Right atrium auricular region (tissue), 2 donors: ENCODE data around the gene NPHS2. TPM values are rescaled to one million over a fixed set of nuclear protein-coding genes. Genes with fewer than 3 reads are reported as not detected.
"Not testable (repeated sequence)": the region's sequence is repeated elsewhere in the genome, so short reads cannot be mapped to it uniquely, and the experiment has no call there.

Experiments
- DNase-seq: peaks from one replicate; pipeline ENCODE4 v3.0.0-alpha.2; 2019; ENCODE audit warnings: low spot score
- H3K27ac ChIP-seq, 2 donors: fragments of 200-600 bp; sonication (generic); 1 replicate in 1 of 2; 2 replicates in 1 of 2; pipeline ENCODE4 v1.5.1; 2016 to 2019
- H3K27me3 ChIP-seq, 2 donors: fragments of 200-600 bp; sonication (generic); one replicate each; pipeline versions ENCODE4 v1.5.1 to v1.6.0; 2017 to 2019
- H3K36me3 ChIP-seq: fragments of 200-600 bp; sonication (generic); one replicate; pipeline ENCODE4 v1.5.1; 2016
- H3K4me1 ChIP-seq, 2 donors: fragments of 200-600 bp; sonication (generic); one replicate each; pipeline versions ENCODE4 v1.5.1 to v1.6.0; 2017 to 2019
- H3K4me3 ChIP-seq, 2 donors: fragments of 200-600 bp; sonication (generic); 1 replicate in 1 of 2; 2 replicates in 1 of 2; pipeline ENCODE4 v1.5.1; 2017 to 2019; ENCODE audit warnings: mild to moderate bottlenecking in 1 of 2, moderate library complexity in 1 of 2
- H3K9me3 ChIP-seq, 2 donors: fragments of 200-600 bp; sonication (generic); one replicate each; pipeline ENCODE4 v1.5.1; 2019
- total RNA-seq, 2 donors: library from RNA; depleted of rRNA; stranded (reverse); fragments of >200 nt; gene quantifications; one replicate each; pipeline ENCODE4 v1.1.0, GENCODE V29; 2016
- TF ChIP-seq, protein P1 (sequence below), 2 donors: fragments of 200-600 bp; sonication (generic); IDR thresholded peaks; one replicate each; pipeline ENCODE4 v1.5.1; 2019; ENCODE audit warnings: antibody characterized with exemption in 2 of 2

Gene NPHS2
- total RNA-seq, 2 donors from 2014 or later, result not detected

DNA sequence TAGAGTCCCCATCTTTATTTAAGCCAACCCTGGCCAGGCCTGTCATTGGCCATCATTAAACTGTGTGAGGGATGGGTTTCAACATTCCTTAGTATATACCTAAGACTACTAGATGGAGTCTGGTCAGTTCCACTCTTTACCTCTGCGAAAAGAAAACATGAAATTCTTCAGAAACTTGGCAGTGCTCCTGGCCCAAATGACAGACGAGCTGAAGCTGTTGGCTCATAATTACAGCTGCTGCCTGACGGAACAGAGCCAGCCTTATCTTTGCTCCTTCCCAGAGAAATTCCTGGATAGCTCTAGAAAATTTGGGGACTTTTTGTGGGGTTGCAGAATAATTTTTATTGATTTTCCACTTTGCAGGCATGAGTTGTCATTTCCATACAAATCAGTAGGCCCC lies 30.4 kb downstream of the NPHS2 start:
- Histone ChIP-seq H3K36me3 (no peaks in the 10 kb centered on the region), H3K9me3 (no peaks in the 10 kb centered on the region), H3K4me3 (no peak overlapping the region), H3K27ac (no peak overlapping the region), H3K4me1 (no peaks in the 10 kb centered on the region), H3K27me3 (no peaks in the 10 kb centered on the region)
- TF ChIP-seq, protein P1, sequence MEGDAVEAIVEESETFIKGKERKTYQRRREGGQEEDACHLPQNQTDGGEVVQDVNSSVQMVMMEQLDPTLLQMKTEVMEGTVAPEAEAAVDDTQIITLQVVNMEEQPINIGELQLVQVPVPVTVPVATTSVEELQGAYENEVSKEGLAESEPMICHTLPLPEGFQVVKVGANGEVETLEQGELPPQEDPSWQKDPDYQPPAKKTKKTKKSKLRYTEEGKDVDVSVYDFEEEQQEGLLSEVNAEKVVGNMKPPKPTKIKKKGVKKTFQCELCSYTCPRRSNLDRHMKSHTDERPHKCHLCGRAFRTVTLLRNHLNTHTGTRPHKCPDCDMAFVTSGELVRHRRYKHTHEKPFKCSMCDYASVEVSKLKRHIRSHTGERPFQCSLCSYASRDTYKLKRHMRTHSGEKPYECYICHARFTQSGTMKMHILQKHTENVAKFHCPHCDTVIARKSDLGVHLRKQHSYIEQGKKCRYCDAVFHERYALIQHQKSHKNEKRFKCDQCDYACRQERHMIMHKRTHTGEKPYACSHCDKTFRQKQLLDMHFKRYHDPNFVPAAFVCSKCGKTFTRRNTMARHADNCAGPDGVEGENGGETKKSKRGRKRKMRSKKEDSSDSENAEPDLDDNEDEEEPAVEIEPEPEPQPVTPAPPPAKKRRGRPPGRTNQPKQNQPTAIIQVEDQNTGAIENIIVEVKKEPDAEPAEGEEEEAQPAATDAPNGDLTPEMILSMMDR (IDR thresholded peaks at IDR 0.05), result no peak
- no peak for DNase-seq

DNA sequence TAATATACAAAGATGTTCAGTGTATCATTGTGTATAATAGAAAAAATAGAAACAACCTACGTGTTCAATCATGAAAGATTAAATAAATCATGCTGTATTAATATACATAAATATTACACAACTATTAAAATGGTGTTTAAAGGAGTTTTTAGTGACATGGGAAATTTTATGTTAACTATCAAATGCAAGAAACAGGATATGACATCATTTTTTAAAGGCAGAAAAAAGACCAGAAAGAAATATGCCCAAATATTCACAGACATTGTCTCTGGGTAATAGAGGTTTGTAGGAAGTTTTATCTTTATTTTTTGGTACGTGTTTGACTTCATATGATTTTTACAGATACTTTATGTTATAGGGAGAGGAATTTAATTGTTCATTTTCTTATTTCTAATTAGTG lies 34.0 kb downstream of the NPHS2 start:
- TF ChIP-seq, protein P1 (IDR thresholded peaks at IDR 0.05), result no peak
- no peaks in the 10 kb centered on the region for H3K36me3 ChIP-seq
- H3K4me3 ChIP-seq, result no peak overlapping the region
- no peaks in the 10 kb centered on the region for H3K27me3 ChIP-seq
- no peaks in the 10 kb centered on the region for H3K9me3 ChIP-seq
- H3K27ac ChIP-seq, result no peak overlapping the region
- no peak for DNase-seq
- no peaks in the 10 kb centered on the region for H3K4me1 ChIP-seq

DNA sequence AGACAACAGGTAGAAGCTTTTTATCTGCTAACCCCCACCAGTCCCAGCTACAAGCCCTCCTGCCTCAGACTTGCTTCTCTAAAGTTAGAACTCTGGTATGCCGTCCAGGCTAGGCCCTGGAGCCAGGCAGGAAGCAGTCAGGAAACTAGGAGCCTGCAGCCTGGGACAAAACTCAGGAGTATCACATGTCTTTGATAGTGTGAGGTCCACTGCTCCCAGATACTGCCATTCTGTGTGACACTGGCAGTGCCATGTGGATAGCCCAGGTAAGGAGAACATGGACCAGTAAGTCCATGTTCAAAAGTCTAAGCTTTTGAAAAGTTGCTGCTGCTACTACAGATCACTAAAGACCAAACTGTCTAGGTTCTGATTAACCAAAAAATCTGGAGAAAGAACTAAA lies 45.4 kb downstream of the NPHS2 start:
- Histone ChIP-seq H3K4me3 (no peak overlapping the region), H3K27ac (no peak overlapping the region), H3K4me1 (no peaks in the 10 kb centered on the region), H3K9me3 (no peaks in the 10 kb centered on the region), H3K27me3 (no peaks in the 10 kb centered on the region), H3K36me3 (no peaks in the 10 kb centered on the region)
- DNase-seq, result no peak
- TF ChIP-seq, protein P1 (IDR thresholded peaks at IDR 0.05), result no peak

DNA sequence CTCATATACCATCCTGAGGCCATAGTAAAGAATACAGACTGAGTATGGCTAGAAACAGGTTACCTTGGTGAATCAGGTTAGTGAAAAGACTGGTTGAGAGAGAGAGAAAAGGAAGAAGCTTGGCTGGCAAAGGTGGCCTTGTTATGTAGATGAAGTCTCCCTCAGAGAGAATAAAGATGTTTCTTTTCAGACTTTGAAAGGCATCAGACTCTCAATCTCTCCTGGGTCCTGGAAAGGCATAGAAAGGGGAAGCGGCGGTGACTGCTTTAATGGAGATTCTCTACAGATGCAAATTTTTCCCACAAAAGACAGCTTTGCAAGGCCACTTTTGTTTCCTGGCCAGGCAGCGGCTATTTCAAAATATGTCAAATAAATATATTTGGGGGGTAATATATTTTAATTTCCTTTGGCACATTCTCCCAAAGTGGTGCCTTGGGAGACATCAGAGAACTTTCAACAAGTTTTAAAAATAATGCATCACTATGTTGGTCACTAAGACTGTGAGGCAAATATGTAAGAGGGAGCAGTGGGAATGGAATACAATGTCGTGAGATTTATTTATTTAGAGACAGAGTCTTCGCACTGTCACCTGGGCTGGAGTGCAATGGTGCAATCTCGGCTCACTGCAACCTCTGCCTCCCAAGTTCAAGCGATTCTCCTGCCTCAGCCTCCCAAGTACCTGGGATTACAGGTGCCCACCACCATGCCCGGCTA lies 46.1 kb downstream of the NPHS2 start:
- Histone ChIP-seq H3K4me1 (no peaks in the 10 kb centered on the region), H3K36me3 (no peaks in the 10 kb centered on the region), H3K27me3 (no peaks in the 10 kb centered on the region), H3K4me3 (no peak overlapping the region), H3K9me3 (no peaks in the 10 kb centered on the region), H3K27ac (no peak overlapping the region)
- TF ChIP-seq, protein P1 (IDR thresholded peaks at IDR 0.05), result no peak
- DNase-seq, result no peak

DNA sequence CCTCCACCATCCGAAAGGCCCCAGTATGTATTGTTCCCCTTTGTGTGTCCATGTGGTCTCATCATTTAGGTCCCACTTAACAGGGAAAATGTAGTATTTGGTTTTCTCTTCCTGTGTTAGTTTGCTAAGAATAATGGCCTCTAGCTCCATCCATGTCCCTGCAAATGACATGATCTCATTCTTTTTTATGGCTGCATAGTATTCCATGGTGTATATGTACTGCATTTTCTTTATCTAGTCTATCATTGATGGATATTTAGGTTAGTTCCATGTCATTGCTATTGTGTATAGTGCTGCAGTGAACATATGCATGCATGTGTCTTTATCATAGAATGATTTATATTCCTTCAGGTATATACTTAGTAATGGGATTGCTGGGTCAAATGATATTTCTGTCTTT lies 57.2 kb downstream of the NPHS2 start:
- not testable (repeated sequence) for H3K4me3 ChIP-seq, H3K36me3 ChIP-seq, H3K4me1 ChIP-seq, H3K9me3 ChIP-seq, H3K27ac ChIP-seq, H3K27me3 ChIP-seq, DNase-seq

DNA sequence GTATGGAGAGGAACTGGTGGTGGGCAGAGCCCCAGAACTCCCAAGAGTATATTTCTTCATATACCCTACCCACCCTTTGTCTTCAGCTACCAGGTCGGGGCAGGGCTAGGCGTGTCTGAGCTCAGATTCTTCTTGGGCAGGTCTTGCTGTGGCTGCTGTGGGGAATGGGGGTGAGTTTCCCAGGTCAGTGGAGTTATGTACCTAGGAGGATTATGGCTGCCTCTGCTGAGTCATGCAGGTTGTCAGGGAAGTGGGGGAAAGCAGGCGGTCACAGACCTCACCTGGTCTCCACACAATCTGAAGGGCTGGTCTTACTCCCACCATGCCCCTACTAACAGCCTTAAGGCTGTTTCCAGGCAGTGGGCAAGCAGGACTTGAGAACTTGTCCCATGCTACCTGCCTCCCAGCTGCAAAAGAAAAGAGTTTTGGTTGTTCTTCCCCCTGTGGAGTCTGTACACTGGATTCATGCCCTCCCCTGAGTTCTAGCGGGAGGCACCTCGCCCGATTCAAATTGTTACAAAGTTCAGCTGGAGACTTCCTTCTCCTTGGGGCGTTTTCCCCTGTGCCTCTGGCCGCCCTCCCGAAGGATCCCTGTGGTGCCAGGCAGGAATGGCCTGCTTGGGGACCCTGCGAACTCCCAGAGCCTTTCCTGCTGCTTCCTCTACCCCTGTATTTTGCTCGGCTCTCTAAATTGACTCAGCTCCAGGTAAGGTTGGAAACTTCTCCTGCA lies 58.6 kb downstream of the NPHS2 start:
- TF ChIP-seq, protein P1 (IDR thresholded peaks at IDR 0.05), result no peak
- H3K36me3 ChIP-seq, result no peaks in the 10 kb centered on the region
- no peaks in the 10 kb centered on the region for H3K4me1 ChIP-seq
- H3K4me3 ChIP-seq, result no peak overlapping the region
- H3K9me3 ChIP-seq, result peaks cover 0 to 3% of the 10 kb centered on the region in 2 donors
- H3K27me3 ChIP-seq, result no peaks in the 10 kb centered on the region
- DNase-seq, result no peak
- no peak overlapping the region for H3K27ac ChIP-seq
